GM18858 (cell line): Measurements from ENCODE around the gene SH2D4B.

Source experiments
- ATAC-seq: cut with Tn5 transposase; IDR thresholded peaks from one replicate; pipeline ENCODE4 v1.9.1; 2021; ENCODE audit not compliant: unreplicated experiment

The SH2D4B gene

GRCh38 chr10:80503584-80504157, 34.0 kb upstream of the SH2D4B start:
- no peak for ATAC-seq

- no peak for ATAC-seq
Measured at GRCh38 chr10:80504158-80504811, 33.4 kb upstream of the SH2D4B start.

GRCh38 chr10:80504897-80505465, 32.7 kb upstream of the SH2D4B start:
- ATAC-seq: no peak

- no peak for ATAC-seq
Measured at GRCh38 chr10:80506189-80506575, 31.5 kb upstream of the SH2D4B start.

- ATAC-seq: no peak
Measured at GRCh38 chr10:80506836-80507487, 30.7 kb upstream of the SH2D4B start.

GRCh38 chr10:80509108-80509402, 28.6 kb upstream of the SH2D4B start:
- ATAC-seq: no peak

GRCh38 chr10:80509403-80510161, 28.1 kb upstream of the SH2D4B start:
- ATAC-seq: no peak

GRCh38 chr10:80512031-80512526, 25.6 kb upstream of the SH2D4B start:
- no peak for ATAC-seq

- ATAC-seq: no peak
Measured at GRCh38 chr10:80513106-80513505, 24.6 kb upstream of the SH2D4B start.

GRCh38 chr10:80515511-80515910, 22.2 kb upstream of the SH2D4B start:
- ATAC-seq: no peak

GRCh38 chr10:80515941-80516340, 21.8 kb upstream of the SH2D4B start:
- no peak for ATAC-seq

GRCh38 chr10:80516506-80517075, 21.1 kb upstream of the SH2D4B start:
- ATAC-seq: no peak

GRCh38 chr10:80517416-80518142, 20.1 kb upstream of the SH2D4B start:
- no peak for ATAC-seq

- ATAC-seq: no peak
Measured at GRCh38 chr10:80518143-80518806, 19.4 kb upstream of the SH2D4B start.

- ATAC-seq: no peak
Measured at GRCh38 chr10:80518807-80519360, 18.8 kb upstream of the SH2D4B start.

- no peak for ATAC-seq
Measured at GRCh38 chr10:80519936-80520650, 17.6 kb upstream of the SH2D4B start.

GRCh38 chr10:80520661-80521470, 16.8 kb upstream of the SH2D4B start:
- ATAC-seq: no peak

- ATAC-seq: no peak
Measured at GRCh38 chr10:80522756-80523363, 14.8 kb upstream of the SH2D4B start.
